ENCODE data around the gene SLC5A1.

SLC5A1 gene

GRCh38 chr22:32052936-32053791 lies 10.1 kb downstream of the SLC5A1 start:
- in situ Hi-C loops (cut with MboI; ENCODE audit: low sequenced_read_pairs, unreplicated experiment): no loop called here
- DNase-seq (ENCODE audit: low spot score): no peak
- TF ChIP-seq CTCF (IDR thresholded peaks at IDR 0.05; ENCODE audit: borderline replicate concordance, control extremely low read depth, extremely low read depth, insufficient read depth, missing control alignments): no peak

- TF ChIP-seq CTCF (IDR thresholded peaks at IDR 0.05; ENCODE audit: borderline replicate concordance, control extremely low read depth, extremely low read depth, insufficient read depth, missing control alignments): no peak
- in situ Hi-C loops (cut with MboI; ENCODE audit: low sequenced_read_pairs, unreplicated experiment): no loop called here
- DNase-seq (ENCODE audit: low spot score): no peak
Measured at GRCh38 chr22:32055069-32055468, 12.0 kb downstream of the SLC5A1 start.

GRCh38 chr22:32058656-32059260 lies 15.7 kb downstream of the SLC5A1 start:
- no peak for DNase-seq (ENCODE audit: low spot score)
- TF ChIP-seq CTCF (IDR thresholded peaks at IDR 0.05; ENCODE audit: borderline replicate concordance, control extremely low read depth, extremely low read depth, insufficient read depth, missing control alignments): no peak
- in situ Hi-C loops (cut with MboI; ENCODE audit: low sequenced_read_pairs, unreplicated experiment): no loop called here

- in situ Hi-C loops (cut with MboI; ENCODE audit: low sequenced_read_pairs, unreplicated experiment): no loop called here
Measured at GRCh38 chr22:32059426-32059825, 16.4 kb downstream of the SLC5A1 start.

GRCh38 chr22:32063701-32064100 lies 20.6 kb downstream of the SLC5A1 start:
- in situ Hi-C loops (cut with MboI; ENCODE audit: low sequenced_read_pairs, unreplicated experiment): no loop called here
- DNase-seq (ENCODE audit: low spot score): no peak
- no peak for TF ChIP-seq CTCF (IDR thresholded peaks at IDR 0.05; ENCODE audit: borderline replicate concordance, control extremely low read depth, extremely low read depth, insufficient read depth, missing control alignments)

More at GRCh38 chr22:32059426-32059825, 16.4 kb downstream of the SLC5A1 start:
- no peak for TF ChIP-seq CTCF (IDR thresholded peaks at IDR 0.05; ENCODE audit: borderline replicate concordance, control extremely low read depth, extremely low read depth, insufficient read depth, missing control alignments)
- no peak for DNase-seq (ENCODE audit: low spot score)

GRCh38 chr22:32066820-32067219 lies 23.8 kb downstream of the SLC5A1 start:
- no peak for DNase-seq (ENCODE audit: low spot score)
- no peak for TF ChIP-seq CTCF (IDR thresholded peaks at IDR 0.05; ENCODE audit: borderline replicate concordance, control extremely low read depth, extremely low read depth, insufficient read depth, missing control alignments)
- in situ Hi-C loops (cut with MboI; ENCODE audit: low sequenced_read_pairs, unreplicated experiment): no loop called here
